Osteoblast (primary cell): ENCODE results near the gene CD300H. TPM values are rescaled to one million over a fixed set of nuclear protein-coding genes. Genes with fewer than 3 reads are reported as not detected.

Source experiments
- DNase-seq: peaks from one replicate; pipeline ENCODE4 v3.0.0; 2011; ENCODE audit warnings: low spot score, mixed read lengths; ENCODE audit not compliant: insufficient read length; ENCODE audit errors: missing footprints
- H2AFZ ChIP-seq: 2 replicates; pipeline ENCODE4 v1.6.0; 2011; ENCODE audit warnings: mild to moderate bottlenecking, low read length
- H3K27ac ChIP-seq: 2 replicates; pipeline ENCODE4 v1.5.1; 2011; ENCODE audit warnings: mild to moderate bottlenecking, low read depth, low read length, moderate library complexity
- H3K27me3 ChIP-seq: 2 replicates; pipeline ENCODE4 v1.6.0; 2012; ENCODE audit warnings: mild to moderate bottlenecking, control low read depth, inconsistent platforms, low read length, moderate library complexity; ENCODE audit not compliant: insufficient read depth
- H3K36me3 ChIP-seq: 2 replicates; pipeline ENCODE4 v1.5.1; 2011; ENCODE audit warnings: mild to moderate bottlenecking, low read length, control low read depth, moderate library complexity; ENCODE audit not compliant: insufficient read depth
- H3K4me1 ChIP-seq: 2 replicates; pipeline ENCODE4 v1.5.1; 2011; ENCODE audit warnings: mild to moderate bottlenecking, low read length, control low read depth, moderate library complexity; ENCODE audit not compliant: insufficient read depth
- H3K4me2 ChIP-seq: 2 replicates; pipeline ENCODE4 v1.6.0; 2011; ENCODE audit warnings: mild to moderate bottlenecking, low read length; ENCODE audit not compliant: insufficient read depth
- H3K4me3 ChIP-seq: fragments of 200-600 bp; sonication (generic); 3 replicates; pipeline ENCODE4 v1.5.1; 2012; ENCODE audit warnings: mild to moderate bottlenecking, low read length, inconsistent platforms; ENCODE audit not compliant: insufficient read depth
- H3K79me2 ChIP-seq: 2 replicates; pipeline ENCODE4 v1.6.0; 2012; ENCODE audit warnings: mild to moderate bottlenecking, low read length, control low read depth, inconsistent platforms; ENCODE audit not compliant: insufficient read depth
- H3K9me3 ChIP-seq: 2 replicates; pipeline ENCODE4 v1.5.1; 2011; ENCODE audit warnings: low read depth, low read length, control low read depth
- H4K20me1 ChIP-seq: 2 replicates; pipeline ENCODE4 v1.6.0; 2012; ENCODE audit warnings: mild to moderate bottlenecking, low read length, control low read depth; ENCODE audit not compliant: insufficient read depth
- CTCF ChIP-seq: IDR thresholded peaks from 2 replicates; pipeline ENCODE4 v1.5.1; 2011; ENCODE audit warnings: mild to moderate bottlenecking, low read depth, low read length, moderate library complexity; ENCODE audit errors: extremely low read depth
- total RNA-seq: library from RNA; depleted of rRNA; stranded (reverse); fragments of >200 nt; gene quantifications from 2 replicates; pipeline ENCODE4 v1.2.3, GENCODE V29; 2012

CD300H gene
- total RNA-seq, 1 donor = not detected

GRCh38 chr17:74591503-74591902 lies 24.2 kb upstream of the CD300H start:
- Histone ChIP-seq H3K4me3 (no peak overlapping the region), H3K36me3 (no peaks in the 10 kb centered on the region), H4K20me1 (no peaks in the 10 kb centered on the region), H3K27ac (no peak overlapping the region), H3K4me1 (no peaks in the 10 kb centered on the region), H3K27me3 (peaks cover 7% of the 10 kb centered on the region), H3K9me3 (no peaks in the 10 kb centered on the region), H2AFZ (no peak overlapping the region), H3K4me2 (no peak overlapping the region), H3K79me2 (no peaks in the 10 kb centered on the region)
- no peak for DNase-seq
- no peak for TF ChIP-seq CTCF

- no peak overlapping the region for H3K4me3 ChIP-seq
- H3K27me3 ChIP-seq = peaks cover 7% of the 10 kb centered on the region
- H3K79me2 ChIP-seq = no peaks in the 10 kb centered on the region
- no peaks in the 10 kb centered on the region for H3K36me3 ChIP-seq
- TF ChIP-seq CTCF = no peak
- H3K4me2 ChIP-seq = no peak overlapping the region
- H3K4me1 ChIP-seq = no peaks in the 10 kb centered on the region
- no peak overlapping the region for H3K27ac ChIP-seq
- DNase-seq = no peak
- no peaks in the 10 kb centered on the region for H3K9me3 ChIP-seq
- no peak overlapping the region for H2AFZ ChIP-seq
- no peaks in the 10 kb centered on the region for H4K20me1 ChIP-seq
Measured at GRCh38 chr17:74585711-74586110, 18.4 kb upstream of the CD300H start.

- no peaks in the 10 kb centered on the region for H3K9me3 ChIP-seq
- no peaks in the 10 kb centered on the region for H3K4me1 ChIP-seq
- H3K36me3 ChIP-seq = no peaks in the 10 kb centered on the region
- H3K4me2 ChIP-seq = no peak overlapping the region
- no peak for DNase-seq
- TF ChIP-seq CTCF = no peak
- H3K27me3 ChIP-seq = peaks cover 7% of the 10 kb centered on the region
- no peaks in the 10 kb centered on the region for H3K79me2 ChIP-seq
- no peak overlapping the region for H2AFZ ChIP-seq
- H3K4me3 ChIP-seq = no peak overlapping the region
- H4K20me1 ChIP-seq = no peaks in the 10 kb centered on the region
- H3K27ac ChIP-seq = no peak overlapping the region
Measured at GRCh38 chr17:74584292-74585060, 17.2 kb upstream of the CD300H start.

- no peaks in the 10 kb centered on the region for H4K20me1 ChIP-seq
- no peak overlapping the region for H2AFZ ChIP-seq
- no peaks in the 10 kb centered on the region for H3K4me1 ChIP-seq
- no peak overlapping the region for H3K4me2 ChIP-seq
- H3K4me3 ChIP-seq = no peak overlapping the region
- H3K27ac ChIP-seq = no peak overlapping the region
- H3K36me3 ChIP-seq = no peaks in the 10 kb centered on the region
- no peaks in the 10 kb centered on the region for H3K79me2 ChIP-seq
- no peaks in the 10 kb centered on the region for H3K9me3 ChIP-seq
- no peak for TF ChIP-seq CTCF
- no peak for DNase-seq
- H3K27me3 ChIP-seq = peaks cover 5% of the 10 kb centered on the region
Measured at GRCh38 chr17:74582633-74583032, 15.3 kb upstream of the CD300H start.
